Forelimb muscle (tissue), 1 donor: ENCODE measurements around the gene LPP. TPM values are rescaled to one million over a fixed set of nuclear protein-coding genes. Genes with fewer than 3 reads are reported as not detected.

ENCODE experiments used
- DNase-seq: peaks from one replicate; pipeline ENCODE4 v3.0.0-alpha.2; 2013; ENCODE audit warnings: low read depth
- polyA plus RNA-seq: library from polyadenylated mRNA; unstranded; fragments of 120-200 nt; gene quantifications from one replicate; pipeline ENCODE4 v1.2.1, GENCODE V29; 2013; ENCODE audit not compliant: insufficient read length

LPP gene
- polyA plus RNA-seq, 1 donor: 12.4 TPM

- no peak for DNase-seq
Measured at GRCh38 chr3:188248036-188248561, 94.1 kb downstream of the LPP start.

GRCh38 chr3:188253123-188253793 lies 99.3 kb downstream of the LPP start:
- DNase-seq: no peak

GRCh38 chr3:188253800-188254452 lies 100.0 kb downstream of the LPP start:
- no peak for DNase-seq

- DNase-seq: no peak
Measured at GRCh38 chr3:188254520-188255070, 100.6 kb downstream of the LPP start.

GRCh38 chr3:188255190-188255589 lies 101.2 kb downstream of the LPP start:
- no peak for DNase-seq

GRCh38 chr3:188256758-188257157 lies 102.8 kb downstream of the LPP start:
- DNase-seq: no peak

GRCh38 chr3:188257384-188258026 lies 103.5 kb downstream of the LPP start:
- no peak for DNase-seq

- DNase-seq: no peak
Measured at GRCh38 chr3:188259191-188259590, 105.2 kb downstream of the LPP start.

- no peak for DNase-seq
Measured at GRCh38 chr3:188259596-188259995, 105.6 kb downstream of the LPP start.

GRCh38 chr3:188261011-188261410 lies 107.1 kb downstream of the LPP start:
- no peak for DNase-seq

GRCh38 chr3:188262488-188262887 lies 108.5 kb downstream of the LPP start:
- DNase-seq: no peak

GRCh38 chr3:188262913-188263683 lies 109.1 kb downstream of the LPP start:
- no peak for DNase-seq

- no peak for DNase-seq
Measured at GRCh38 chr3:188264226-188265207, 110.6 kb downstream of the LPP start.

- no peak for DNase-seq
Measured at GRCh38 chr3:188266562-188267274, 112.8 kb downstream of the LPP start.

GRCh38 chr3:188267790-188268335 lies 113.9 kb downstream of the LPP start:
- no peak for DNase-seq

GRCh38 chr3:188268336-188268735 lies 114.4 kb downstream of the LPP start:
- no peak for DNase-seq

- no peak for DNase-seq
Measured at GRCh38 chr3:188269040-188269439, 115.1 kb downstream of the LPP start.

GRCh38 chr3:188270423-188270972 lies 116.5 kb downstream of the LPP start:
- DNase-seq: no peak

GRCh38 chr3:188271226-188271914 lies 117.4 kb downstream of the LPP start:
- no peak for DNase-seq
